Central memory CD8-positive, alpha-beta T cell (primary cell): ENCODE results near the gene FGF10.

Experiments
- ATAC-seq: fragments of 150-1000 bp; cut with Tn5 transposase; replicated peaks from 2 replicates; pipeline ENCODE4 v1.10.0; 2022; ENCODE audit warnings: mild to moderate bottlenecking, moderate FRiP score, moderate number of reproducible peaks; ENCODE audit not compliant: poor library complexity, severe bottlenecking; ENCODE audit errors: extremely low read depth
- DNase-seq, 2 donors: peaks; one replicate each; pipeline ENCODE4 v3.0.0; 2021; ENCODE audit warnings: low spot score in 2 of 2
- H3K27ac Mint-ChIP-seq: one replicate; pipeline ENCODE4 v1.8.0; 2022; ENCODE audit warnings: low read depth, mild to moderate bottlenecking, moderate library complexity, mixed read lengths
- H3K27me3 Mint-ChIP-seq: one replicate; pipeline ENCODE4 v1.8.0; 2022; ENCODE audit warnings: mixed read lengths
- H3K36me3 Mint-ChIP-seq: one replicate; pipeline ENCODE4 v1.8.0; 2022; ENCODE audit warnings: mild to moderate bottlenecking, moderate library complexity, mixed read lengths; ENCODE audit not compliant: insufficient read depth
- H3K4me1 Mint-ChIP-seq: one replicate; pipeline ENCODE4 v1.8.0; 2022; ENCODE audit warnings: mixed read lengths
- H3K4me3 Mint-ChIP-seq: one replicate; pipeline ENCODE4 v1.8.0; 2022; ENCODE audit warnings: mild to moderate bottlenecking, moderate library complexity, mixed read lengths
- H3K9me3 Mint-ChIP-seq: one replicate; pipeline ENCODE4 v1.8.0; 2022; ENCODE audit warnings: mixed read lengths

FGF10 gene

GRCh38 chr5:44275908-44276307 is 113.3 kb downstream of the FGF10 start:
- DNase-seq (no peak), ATAC-seq (no peak)
- Mint-ChIP-seq H3K4me1 (no peaks in the 10 kb centered on the region), H3K27ac (no peak overlapping the region), H3K27me3 (no peaks in the 10 kb centered on the region), H3K36me3 (no peaks in the 10 kb centered on the region), H3K9me3 (peaks cover 13% of the 10 kb centered on the region), H3K4me3 (no peak overlapping the region)

- Mint-ChIP-seq H3K9me3 (peaks cover 13% of the 10 kb centered on the region), H3K36me3 (no peaks in the 10 kb centered on the region), H3K4me3 (no peak overlapping the region), H3K27me3 (no peaks in the 10 kb centered on the region), H3K4me1 (no peaks in the 10 kb centered on the region), H3K27ac (no peak overlapping the region)
- ATAC-seq = no peak
- no peak for DNase-seq
Observed at GRCh38 chr5:44275329-44275728, 113.9 kb downstream of the FGF10 start.

GRCh38 chr5:44267909-44268308 is 121.3 kb downstream of the FGF10 start:
- Mint-ChIP-seq H3K4me3 (no peak overlapping the region), H3K4me1 (no peaks in the 10 kb centered on the region), H3K27me3 (no peaks in the 10 kb centered on the region), H3K9me3 (peaks cover 16% of the 10 kb centered on the region), H3K27ac (no peak overlapping the region), H3K36me3 (no peaks in the 10 kb centered on the region)
- ATAC-seq = no peak
- DNase-seq = no peak

- Mint-ChIP-seq H3K27ac (no peak overlapping the region), H3K36me3 (no peaks in the 10 kb centered on the region), H3K9me3 (peaks cover 16% of the 10 kb centered on the region), H3K27me3 (no peaks in the 10 kb centered on the region), H3K4me1 (no peaks in the 10 kb centered on the region), H3K4me3 (no peak overlapping the region)
- ATAC-seq (no peak), DNase-seq (no peak)
Observed at GRCh38 chr5:44266882-44267576, 122.2 kb downstream of the FGF10 start.

- ATAC-seq (no peak), DNase-seq (no peak)
- Mint-ChIP-seq H3K27me3 (no peaks in the 10 kb centered on the region), H3K4me1 (no peaks in the 10 kb centered on the region), H3K4me3 (no peak overlapping the region), H3K36me3 (no peaks in the 10 kb centered on the region), H3K27ac (no peak overlapping the region), H3K9me3 (peaks cover 7% of the 10 kb centered on the region)
Observed at GRCh38 chr5:44265713-44266112, 123.5 kb downstream of the FGF10 start.

GRCh38 chr5:44260793-44261192 is 128.4 kb downstream of the FGF10 start:
- DNase-seq (no peak), ATAC-seq (no peak)
- Mint-ChIP-seq H3K36me3 (no peaks in the 10 kb centered on the region), H3K27me3 (no peaks in the 10 kb centered on the region), H3K9me3 (peaks cover 13% of the 10 kb centered on the region), H3K27ac (no peak overlapping the region), H3K4me1 (no peaks in the 10 kb centered on the region), H3K4me3 (no peak overlapping the region)

GRCh38 chr5:44257653-44258365 is 131.4 kb downstream of the FGF10 start:
- Mint-ChIP-seq H3K27me3 (no peaks in the 10 kb centered on the region), H3K36me3 (no peaks in the 10 kb centered on the region), H3K27ac (no peak overlapping the region), H3K9me3 (peaks cover 11% of the 10 kb centered on the region), H3K4me1 (no peaks in the 10 kb centered on the region), H3K4me3 (no peak overlapping the region)
- DNase-seq (no peak), ATAC-seq (no peak)

- no peak overlapping the region for H3K27ac Mint-ChIP-seq
- no peak for DNase-seq
- H3K36me3 Mint-ChIP-seq = no peaks in the 10 kb centered on the region
- no peak for ATAC-seq
- H3K9me3 Mint-ChIP-seq = peaks cover 11% of the 10 kb centered on the region
- no peak overlapping the region for H3K4me3 Mint-ChIP-seq
- H3K27me3 Mint-ChIP-seq = no peaks in the 10 kb centered on the region
- H3K4me1 Mint-ChIP-seq = no peaks in the 10 kb centered on the region
Observed at GRCh38 chr5:44257221-44257620, 132.0 kb downstream of the FGF10 start.
